ENCODE data around the gene MYO1F. TPM values are rescaled to one million over a fixed set of nuclear protein-coding genes. Genes with fewer than 3 reads are reported as not detected.

The MYO1F gene
- total and polyA plus RNA-seq, 2 of the 13 experiments (the other 11 are each of a cell fraction or from before 2014, with no cell fraction given) = 0.09 to 0.13 TPM

- H4K20me1 ChIP-seq (ENCODE audit: insufficient read depth, low read length) = peaks cover 10% of the 10 kb centered on the region; the same call in 1 of the 2 replicates
- CTCF ChIA-PET (ENCODE audit: low intra/inter-chr PET ratio, low total read pairs) = no interaction called here
- WGBS (ENCODE audit: low lambda C conversion rate) = 83% methylated on average over 15 of the region's 15 CpGs
- POLR2A ChIA-PET = no interaction called here
- no peaks in the 10 kb centered on the region for H3K79me2 ChIP-seq (ENCODE audit: insufficient read depth, low read length)
- ATAC-seq (no peak), DNase-seq (ENCODE audit: low spot score) (no peak), FAIRE-seq (no peak)
- no peaks in the 10 kb centered on the region for H3K27me3 ChIP-seq (ENCODE audit: control insufficient read depth in 1 of 2, insufficient read depth in 2 of 2, low read length in 2 of 2)
- no peak overlapping the region for H3K27ac ChIP-seq (ENCODE audit: extremely low read length, insufficient read depth, low read length)
- no peaks in the 10 kb centered on the region for H3K9me3 ChIP-seq (ENCODE audit: low read length)
- no peak overlapping the region for H2AFZ ChIP-seq (ENCODE audit: low read length)
- no peak overlapping the region for H3K9ac ChIP-seq (ENCODE audit: insufficient read depth, low read depth, low read length)
- BruUV-seq (replicated peaks) = no TSS peak
- no peaks in the 10 kb centered on the region for H3K4me1 ChIP-seq (ENCODE audit: insufficient read depth, low read length)
- intact Hi-C loops (cut with micrococcal nuclease; ENCODE audit: unreplicated experiment) (no loop called here), in situ Hi-C loops (cut with HindIII; ENCODE audit: extremely low pct_ligation_motif_present, low pct_unique_long_range_greater_than_20kb) (no loop called here)
- H3K4me2 ChIP-seq (ENCODE audit: low read depth, low read length) = no peak overlapping the region
- peaks cover 32 to 52% of the 10 kb centered on the region in 2 experiments; a peak in 4 of 5 replicates for H3K36me3 ChIP-seq (replicated peaks in 1 of 2; ENCODE audit: control insufficient read depth in 1 of 2, insufficient read depth in 2 of 2, low read length in 2 of 2)
- no peak overlapping the region for H3K4me3 ChIP-seq (replicated peaks in 1 of 3; ENCODE audit: insufficient read depth in 1 of 3, low read depth in 2 of 3, low read length in 3 of 3)
- TF ChIP-seq ZBTB21 (CRISPR knock-in tag; IDR thresholded peaks at IDR 0.05) = no peak
- TF ChIP-seq HES4 (CRISPR knock-in tag; IDR thresholded peaks at IDR 0.05; ENCODE audit: borderline replicate concordance) = no peak
- TF ChIP-seq HNRNPH1 (optimal IDR thresholded peaks at IDR 0.05; ENCODE audit: low read depth, low read length) = no peak
- TF ChIP-seq, protein P1, sequence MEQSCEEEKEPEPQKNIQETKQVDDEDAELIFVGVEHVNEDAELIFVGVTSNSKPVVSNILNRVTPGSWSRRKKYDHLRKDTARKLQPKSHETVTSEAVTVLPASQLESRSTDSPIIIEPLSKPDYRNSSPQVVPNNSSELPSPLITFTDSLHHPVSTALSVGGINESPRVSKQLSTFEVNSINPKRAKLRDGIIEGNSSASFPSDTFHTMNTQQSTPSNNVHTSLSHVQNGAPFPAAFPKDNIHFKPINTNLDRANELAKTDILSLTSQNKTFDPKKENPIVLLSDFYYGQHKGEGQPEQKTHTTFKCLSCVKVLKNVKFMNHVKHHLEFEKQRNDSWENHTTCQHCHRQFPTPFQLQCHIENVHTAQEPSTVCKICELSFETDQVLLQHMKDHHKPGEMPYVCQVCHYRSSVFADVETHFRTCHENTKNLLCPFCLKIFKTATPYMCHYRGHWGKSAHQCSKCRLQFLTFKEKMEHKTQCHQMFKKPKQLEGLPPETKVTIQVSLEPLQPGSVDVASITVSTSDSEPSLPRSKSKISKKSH (CRISPR knock-in tag; IDR thresholded peaks at IDR 0.05; ENCODE audit: borderline replicate concordance) = no peak
- TF ChIP-seq ZNF503 (CRISPR knock-in tag; IDR thresholded peaks at IDR 0.05) = no peak
- TF ChIP-seq CSRNP1 (CRISPR knock-in tag; IDR thresholded peaks at IDR 0.05) = no peak
- no peak for TF ChIP-seq ZNF720 (CRISPR knock-in tag; IDR thresholded peaks at IDR 0.05)
- TF ChIP-seq ZNF235 (CRISPR knock-in tag; IDR thresholded peaks at IDR 0.05; ENCODE audit: borderline replicate concordance) = no peak
- no peak for TF ChIP-seq XRCC5 (optimal IDR thresholded peaks at IDR 0.05; ENCODE audit: low read length)
- TF ChIP-seq HOXA7 (CRISPR knock-in tag; IDR thresholded peaks at IDR 0.05) = no peak
- TF ChIP-seq, protein P2, sequence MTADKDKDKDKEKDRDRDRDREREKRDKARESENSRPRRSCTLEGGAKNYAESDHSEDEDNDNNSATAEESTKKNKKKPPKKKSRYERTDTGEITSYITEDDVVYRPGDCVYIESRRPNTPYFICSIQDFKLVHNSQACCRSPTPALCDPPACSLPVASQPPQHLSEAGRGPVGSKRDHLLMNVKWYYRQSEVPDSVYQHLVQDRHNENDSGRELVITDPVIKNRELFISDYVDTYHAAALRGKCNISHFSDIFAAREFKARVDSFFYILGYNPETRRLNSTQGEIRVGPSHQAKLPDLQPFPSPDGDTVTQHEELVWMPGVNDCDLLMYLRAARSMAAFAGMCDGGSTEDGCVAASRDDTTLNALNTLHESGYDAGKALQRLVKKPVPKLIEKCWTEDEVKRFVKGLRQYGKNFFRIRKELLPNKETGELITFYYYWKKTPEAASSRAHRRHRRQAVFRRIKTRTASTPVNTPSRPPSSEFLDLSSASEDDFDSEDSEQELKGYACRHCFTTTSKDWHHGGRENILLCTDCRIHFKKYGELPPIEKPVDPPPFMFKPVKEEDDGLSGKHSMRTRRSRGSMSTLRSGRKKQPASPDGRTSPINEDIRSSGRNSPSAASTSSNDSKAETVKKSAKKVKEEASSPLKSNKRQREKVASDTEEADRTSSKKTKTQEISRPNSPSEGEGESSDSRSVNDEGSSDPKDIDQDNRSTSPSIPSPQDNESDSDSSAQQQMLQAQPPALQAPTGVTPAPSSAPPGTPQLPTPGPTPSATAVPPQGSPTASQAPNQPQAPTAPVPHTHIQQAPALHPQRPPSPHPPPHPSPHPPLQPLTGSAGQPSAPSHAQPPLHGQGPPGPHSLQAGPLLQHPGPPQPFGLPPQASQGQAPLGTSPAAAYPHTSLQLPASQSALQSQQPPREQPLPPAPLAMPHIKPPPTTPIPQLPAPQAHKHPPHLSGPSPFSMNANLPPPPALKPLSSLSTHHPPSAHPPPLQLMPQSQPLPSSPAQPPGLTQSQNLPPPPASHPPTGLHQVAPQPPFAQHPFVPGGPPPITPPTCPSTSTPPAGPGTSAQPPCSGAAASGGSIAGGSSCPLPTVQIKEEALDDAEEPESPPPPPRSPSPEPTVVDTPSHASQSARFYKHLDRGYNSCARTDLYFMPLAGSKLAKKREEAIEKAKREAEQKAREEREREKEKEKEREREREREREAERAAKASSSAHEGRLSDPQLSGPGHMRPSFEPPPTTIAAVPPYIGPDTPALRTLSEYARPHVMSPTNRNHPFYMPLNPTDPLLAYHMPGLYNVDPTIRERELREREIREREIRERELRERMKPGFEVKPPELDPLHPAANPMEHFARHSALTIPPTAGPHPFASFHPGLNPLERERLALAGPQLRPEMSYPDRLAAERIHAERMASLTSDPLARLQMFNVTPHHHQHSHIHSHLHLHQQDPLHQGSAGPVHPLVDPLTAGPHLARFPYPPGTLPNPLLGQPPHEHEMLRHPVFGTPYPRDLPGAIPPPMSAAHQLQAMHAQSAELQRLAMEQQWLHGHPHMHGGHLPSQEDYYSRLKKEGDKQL (CRISPR knock-in tag; IDR thresholded peaks at IDR 0.05; ENCODE audit: low read depth) = no peak
- TF ChIP-seq NCOR1 (IDR thresholded peaks at IDR 0.05; ENCODE audit: borderline replicate concordance, low read length) = no peak
- no peak for TF ChIP-seq XBP1 (CRISPR knock-in tag; IDR thresholded peaks at IDR 0.05)
Measured at GRCh38 chr19:8488365-8488764, 88.9 kb downstream of the MYO1F start.

Data from HepG2 (cell line).